ENCODE measurements around the gene SETBP1.

GRCh38 chr18:44744161-44745121, 63.8 kb downstream of the SETBP1 start:
- TF ChIP-seq CTCF (IDR thresholded peaks at IDR 0.05 in 2 of 3, conservative IDR thresholded peaks at IDR 0.05 in 1 of 3; ENCODE audit: borderline replicate concordance in 1 of 3, insufficient read depth in 1 of 3, low read depth in 2 of 3, low read length in 2 of 3) (no peak), MAX (IDR thresholded peaks at IDR 0.05) (no peak), POLR2AphosphoS5 (IDR thresholded peaks at IDR 0.05; ENCODE audit: low read depth, low read length) (no peak), EZH2 (IDR thresholded peaks at IDR 0.05) (no peak), POLR2A (IDR thresholded peaks at IDR 0.05; ENCODE audit: borderline replicate concordance, extremely low read depth, insufficient read depth, insufficient read length) (no peak), JUND (IDR thresholded peaks at IDR 0.05) (no peak), SIN3A (IDR thresholded peaks at IDR 0.05; ENCODE audit: low read depth) (no peak), ATF3 (IDR thresholded peaks at IDR 0.05) (no peak), SP1 (IDR thresholded peaks at IDR 0.05; ENCODE audit: low read depth) (no peak), CEBPB (IDR thresholded peaks at IDR 0.05; ENCODE audit: low read depth) (no peak), RAD21 (IDR thresholded peaks at IDR 0.05; ENCODE audit: low read depth) (no peak), YY1 (IDR thresholded peaks at IDR 0.05; ENCODE audit: extremely low read depth, insufficient replicate concordance, low read depth, low read length) (no peak)
